NCI-H524 (cell line): ENCODE results near the gene DDX43.
"Not testable (repeated sequence)": the region's sequence is repeated elsewhere in the genome, so short reads cannot be mapped to it uniquely, and the experiment has no call there.

Source experiments
- DNase-seq, 2 experiments: peaks; one replicate each; lab custom pipeline; 2025; lab: John Stamatoyannopoulos, UW

DDX43 gene

GRCh38 chr6:73394577-73395354, at the start of gene DDX43:
Gene DDX43, plus strand, starts transcription at chr6:73394828. Its CDS starts 78 bp downstream, at chr6:73394906.
- DNase-seq: peak; percentile 65 to 76

DNA sequence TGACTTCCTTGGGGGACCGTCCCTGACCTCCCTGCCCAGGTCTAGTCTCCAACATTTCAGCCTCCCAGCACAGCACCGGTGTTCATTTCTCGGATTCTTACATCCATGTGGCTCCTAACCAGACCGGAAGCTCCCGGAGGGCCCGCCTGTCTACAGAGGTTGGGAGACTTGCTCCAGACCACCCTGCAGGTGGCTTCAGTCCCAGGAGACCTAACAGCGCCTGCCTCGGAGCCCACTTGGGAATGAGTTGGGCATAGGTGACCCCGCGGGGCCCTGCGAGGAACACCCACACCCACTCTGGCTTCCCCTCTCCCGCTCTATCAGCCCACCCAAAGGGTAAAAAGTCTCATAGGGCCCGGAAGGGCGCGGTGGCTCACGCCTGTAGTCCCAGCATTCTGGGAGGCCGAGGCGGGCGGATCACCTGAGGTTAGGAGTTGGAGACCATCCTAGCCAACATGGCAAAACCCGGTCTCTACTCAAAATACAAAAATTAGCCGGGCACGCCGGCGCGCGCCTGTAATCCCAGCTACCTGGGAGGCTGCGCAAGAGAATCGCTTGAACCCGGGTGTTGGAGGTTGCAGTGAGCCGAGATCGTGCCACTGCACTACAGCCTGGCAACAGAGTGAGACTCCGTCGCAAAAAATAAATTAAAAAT, 46.0 kb upstream of the DDX43 start:
- no peak for DNase-seq

- no peak for DNase-seq
These were observed 45.3 kb upstream of the DDX43 start for GRCh38 chr6:73349311-73349710.

DNA sequence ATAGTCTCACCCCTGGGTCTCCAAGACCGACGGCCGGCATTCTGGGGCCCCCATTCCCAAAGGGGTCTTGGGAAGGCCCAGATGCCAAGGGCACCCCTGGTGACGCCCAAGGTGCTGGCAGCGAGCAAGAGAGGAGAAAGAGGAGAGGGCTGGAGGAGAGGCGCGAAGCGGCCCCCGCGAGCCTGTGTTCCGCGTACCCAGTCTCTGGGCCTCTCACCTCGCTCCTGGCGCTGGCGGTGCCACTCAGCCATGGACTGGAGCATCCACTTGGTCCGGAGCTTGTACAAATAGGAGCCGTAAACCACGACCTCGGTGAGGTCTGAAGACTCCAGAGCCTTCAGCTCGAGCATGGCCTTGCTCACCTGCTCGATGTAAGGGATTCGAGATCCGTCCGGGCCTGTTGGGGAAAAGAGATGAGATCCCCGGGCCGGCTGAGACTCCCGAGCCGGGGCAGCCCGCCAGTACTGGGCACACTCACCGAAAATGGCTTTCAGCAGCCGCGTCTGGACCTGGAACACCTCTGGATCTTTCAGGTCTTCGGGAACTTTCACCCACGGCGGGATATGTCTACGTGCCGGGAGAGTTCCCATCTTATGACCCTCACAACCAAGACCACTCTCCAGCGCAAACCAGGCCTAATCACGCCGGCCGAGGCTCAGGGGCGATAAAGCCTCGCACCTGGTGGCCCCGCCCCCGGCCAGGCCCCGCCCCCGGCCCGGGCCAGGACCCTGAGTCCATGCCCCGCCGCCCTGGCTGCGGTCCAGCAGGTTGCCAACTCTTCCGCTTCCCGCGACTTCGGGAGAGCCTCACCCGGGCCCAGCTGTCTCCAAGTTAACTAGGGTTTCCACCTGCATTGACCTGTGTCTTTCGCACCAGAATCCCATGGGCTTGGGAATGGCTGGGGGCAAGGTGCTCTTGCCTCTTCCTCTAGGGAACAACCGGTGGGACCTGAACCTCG, 40.7 kb upstream of the DDX43 start, which contains the start of gene DPPA5:
Gene DPPA5 (minus strand): TSS at position 641 of the 958 bp plus-strand sequence. CDS start 51 bp downstream, at position 590.
- no peak for DNase-seq

GRCh38 chr6:73362358-73362757, 32.3 kb upstream of the DDX43 start, which contains the start of gene KHDC3L:
Gene KHDC3L, plus strand, starts transcription at chr6:73362658. Its CDS starts 72 bp downstream, at chr6:73362730.
- no peak for DNase-seq

GRCh38 chr6:73362869-73363536, 31.6 kb upstream of the DDX43 start:
- no peak for DNase-seq

- no peak for DNase-seq
These were observed 31.1 kb upstream of the DDX43 start for GRCh38 chr6:73363537-73363875.

DNA sequence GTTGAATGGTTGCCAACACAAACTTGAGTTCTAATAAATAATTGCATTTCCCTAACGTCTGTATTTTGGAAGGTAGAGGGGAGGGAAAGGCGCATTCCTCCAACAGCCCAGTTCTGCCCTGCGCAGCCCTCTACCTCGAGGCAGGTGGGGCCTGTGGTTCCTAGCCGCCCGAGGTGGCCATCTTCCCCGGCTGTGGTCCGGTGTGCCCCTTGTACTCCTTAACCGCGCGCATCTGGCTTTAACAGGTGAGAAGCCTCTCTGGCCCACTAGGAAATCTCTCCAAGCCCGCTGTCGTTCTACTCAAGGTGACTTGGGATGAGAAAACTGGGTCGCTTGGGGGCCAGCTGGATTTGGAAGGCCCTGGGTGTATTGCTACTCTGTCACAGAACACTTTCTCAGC, 30.5 kb upstream of the DDX43 start:
- DNase-seq: no peak

DNA sequence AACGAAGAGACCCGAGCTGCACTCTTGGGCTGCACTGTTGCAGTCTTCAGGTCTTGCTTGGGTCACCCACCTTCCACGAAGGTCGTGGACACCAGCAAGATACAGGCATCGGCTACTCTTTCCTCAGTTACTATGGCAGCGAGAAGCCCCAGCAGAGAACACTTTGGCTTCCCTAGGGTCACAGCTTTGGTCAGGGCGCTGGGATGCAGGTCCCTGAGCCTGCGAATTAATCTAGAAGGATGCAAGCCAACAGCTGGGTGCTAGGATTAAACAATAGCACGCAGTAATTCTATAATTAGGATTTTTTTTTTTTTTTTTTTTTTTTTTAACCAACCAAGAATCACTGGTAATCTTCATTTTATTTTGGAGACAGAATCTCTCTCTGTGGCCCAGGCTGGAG, 30.1 kb upstream of the DDX43 start:
- peak in 1 of 2 experiments; percentile 14 for DNase-seq

GRCh38 chr6:73367761-73368355, 26.8 kb upstream of the DDX43 start:
- DNase-seq: peak; percentile 84 to 89

- DNase-seq: no peak
These were observed 26.0 kb upstream of the DDX43 start for GRCh38 chr6:73368675-73369074.

DNA sequence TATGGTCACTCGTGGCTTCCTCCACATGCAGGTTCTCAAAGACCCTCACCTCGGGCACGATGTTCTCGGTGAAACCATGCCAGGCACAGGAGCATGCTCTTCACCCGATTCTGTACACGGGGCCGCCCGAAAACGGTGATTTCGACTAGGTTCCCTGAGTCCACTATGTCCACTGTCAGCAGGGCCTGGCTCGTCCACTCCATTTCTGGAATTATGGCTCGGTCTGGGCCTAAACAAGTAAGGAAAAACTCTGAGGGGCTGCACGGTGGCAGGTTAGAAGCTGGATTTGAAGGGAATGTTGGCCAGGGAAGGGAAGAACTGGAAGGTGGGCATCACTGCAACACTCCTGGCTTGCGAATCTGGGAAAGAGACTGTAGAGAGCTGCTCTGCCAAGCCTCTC, 25.5 kb upstream of the DDX43 start:
- no peak for DNase-seq

GRCh38 chr6:73369563-73369962, 25.1 kb upstream of the DDX43 start, which contains the start of gene OOEP:
Gene OOEP, minus strand, starts transcription at chr6:73369897. Its CDS starts 105 bp downstream, at chr6:73369792.
- DNase-seq: no peak

DNA sequence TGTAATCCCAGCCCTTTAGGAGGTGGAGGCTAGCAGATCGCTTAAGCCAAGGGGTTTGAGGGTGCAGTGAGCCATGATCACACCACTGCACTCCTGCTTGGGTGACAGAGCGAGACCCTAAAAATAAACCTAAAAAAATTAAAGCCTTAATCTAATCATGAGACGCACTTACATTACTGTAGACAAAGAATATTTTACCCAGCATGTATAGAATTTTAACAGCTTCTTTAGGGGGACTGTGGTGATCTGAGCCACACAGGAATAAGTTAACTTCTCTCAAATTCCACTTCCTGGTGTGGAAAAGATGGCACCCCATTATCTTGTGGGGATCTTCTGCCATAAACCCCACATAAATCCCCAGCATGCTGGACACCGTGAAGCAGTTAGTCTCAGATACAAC, 22.6 kb upstream of the DDX43 start:
- DNase-seq: no peak

- no peak for DNase-seq
These were observed 22.1 kb upstream of the DDX43 start for GRCh38 chr6:73372516-73372915.

GRCh38 chr6:73375216-73375615, 19.4 kb upstream of the DDX43 start:
- no peak for DNase-seq

GRCh38 chr6:73377225-73377624, 17.4 kb upstream of the DDX43 start:
- no peak for DNase-seq

DNA sequence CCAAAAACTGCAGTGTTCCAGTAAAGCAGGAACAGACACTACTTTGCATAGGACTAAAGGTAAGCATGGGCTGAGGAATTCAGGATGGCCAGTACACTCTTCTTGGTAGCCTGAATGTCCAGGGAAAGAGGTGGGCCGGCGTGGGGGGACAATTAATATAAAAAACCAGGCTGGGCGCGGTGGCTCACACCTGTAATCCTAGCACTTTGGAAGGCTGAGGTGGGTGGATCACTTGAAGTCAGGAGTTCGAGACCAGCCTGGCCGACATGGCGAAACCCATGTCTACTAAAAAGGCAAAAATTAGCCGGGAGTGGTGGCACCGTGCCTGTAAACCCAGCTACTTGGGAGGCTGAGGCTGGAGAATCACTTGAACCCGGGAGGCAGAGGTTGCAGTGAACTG, 13.1 kb upstream of the DDX43 start:
- not testable (repeated sequence) for DNase-seq

- no peak for DNase-seq
These were observed 12.0 kb upstream of the DDX43 start for GRCh38 chr6:73382462-73383113.

DNA sequence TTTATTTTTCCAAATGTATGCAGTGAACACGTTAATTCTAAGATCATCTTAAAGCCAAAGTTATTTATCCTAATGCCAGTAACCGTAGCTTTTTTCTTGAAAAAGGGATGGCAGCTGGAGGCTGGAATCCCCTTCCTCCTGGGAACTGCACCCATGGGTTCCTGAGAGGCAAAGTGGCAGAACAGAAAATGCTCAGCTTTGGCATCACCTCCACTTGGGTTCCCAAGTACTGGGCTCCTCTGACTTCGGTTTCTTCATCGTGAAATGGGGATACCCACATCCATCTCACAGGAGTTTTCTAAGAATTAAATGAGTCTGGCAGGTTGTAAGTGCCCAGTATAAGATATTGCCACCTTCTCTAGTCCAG, 6.2 kb upstream of the DDX43 start:
- no peak for DNase-seq
